Uterus (tissue), 2 donors: ENCODE results near the gene RNF114.

Experiments
- POLR2A ChIP-seq, 2 donors: fragments of 450-650 bp; IDR thresholded peaks; one replicate each; pipeline ENCODE4 v1.6.1; 2016; ENCODE audit warnings: antibody characterized with exemption in 2 of 2, mild to moderate bottlenecking in 1 of 2, moderate library complexity in 1 of 2
- TF ChIP-seq, protein P1 (sequence below), 4 experiments: fragments of 200-600 bp in 2 of 4; fragments of 450-650 bp in 2 of 4; sonication (generic) in 2 of 4; IDR thresholded peaks; one replicate each; pipeline ENCODE4 v1.5.1; 2016 to 2019; ENCODE audit warnings: antibody characterized with exemption in 4 of 4, mild to moderate bottlenecking in 2 of 4, moderate library complexity in 1 of 4

DNA sequence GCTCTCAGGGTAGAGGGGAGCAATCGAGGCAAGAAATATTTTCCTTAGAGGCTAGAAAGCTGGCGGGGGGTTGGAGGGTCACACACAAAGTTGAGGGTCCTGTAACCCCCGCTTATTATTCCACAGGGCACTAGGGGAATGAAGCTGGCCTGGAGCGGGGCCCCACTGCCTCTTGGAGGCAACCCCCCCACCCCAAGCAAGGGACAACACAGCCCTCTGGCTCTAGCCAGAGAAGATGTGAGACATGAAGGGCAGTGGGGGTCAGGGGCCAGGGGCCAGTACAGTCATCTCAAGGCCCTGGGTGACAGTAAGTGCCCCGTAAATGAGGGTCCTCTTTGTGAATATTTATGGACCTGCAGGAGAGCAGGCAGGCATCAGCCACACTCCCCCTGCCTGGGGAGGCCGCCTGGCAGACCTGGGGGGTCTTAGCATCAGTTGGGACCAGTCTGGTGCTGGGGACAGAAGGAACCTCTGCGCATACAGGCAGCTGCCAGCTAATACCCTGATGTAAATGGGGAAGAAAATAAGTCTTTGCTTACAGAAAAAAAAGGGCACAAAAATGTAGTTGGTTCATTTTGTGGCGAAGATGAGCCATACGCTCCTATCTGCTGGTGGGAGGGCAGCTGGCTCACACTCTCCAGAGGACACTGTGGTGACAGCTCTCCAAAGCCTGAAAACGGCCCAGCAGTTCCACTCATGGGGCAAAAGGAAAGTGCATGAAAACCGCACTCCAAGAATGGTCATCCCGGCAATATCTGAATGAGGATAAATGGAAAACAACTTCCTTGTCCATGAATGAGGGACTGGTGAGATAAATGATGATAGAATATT is 42.7 kb upstream of the RNF114 start:
- TF ChIP-seq, protein P1, sequence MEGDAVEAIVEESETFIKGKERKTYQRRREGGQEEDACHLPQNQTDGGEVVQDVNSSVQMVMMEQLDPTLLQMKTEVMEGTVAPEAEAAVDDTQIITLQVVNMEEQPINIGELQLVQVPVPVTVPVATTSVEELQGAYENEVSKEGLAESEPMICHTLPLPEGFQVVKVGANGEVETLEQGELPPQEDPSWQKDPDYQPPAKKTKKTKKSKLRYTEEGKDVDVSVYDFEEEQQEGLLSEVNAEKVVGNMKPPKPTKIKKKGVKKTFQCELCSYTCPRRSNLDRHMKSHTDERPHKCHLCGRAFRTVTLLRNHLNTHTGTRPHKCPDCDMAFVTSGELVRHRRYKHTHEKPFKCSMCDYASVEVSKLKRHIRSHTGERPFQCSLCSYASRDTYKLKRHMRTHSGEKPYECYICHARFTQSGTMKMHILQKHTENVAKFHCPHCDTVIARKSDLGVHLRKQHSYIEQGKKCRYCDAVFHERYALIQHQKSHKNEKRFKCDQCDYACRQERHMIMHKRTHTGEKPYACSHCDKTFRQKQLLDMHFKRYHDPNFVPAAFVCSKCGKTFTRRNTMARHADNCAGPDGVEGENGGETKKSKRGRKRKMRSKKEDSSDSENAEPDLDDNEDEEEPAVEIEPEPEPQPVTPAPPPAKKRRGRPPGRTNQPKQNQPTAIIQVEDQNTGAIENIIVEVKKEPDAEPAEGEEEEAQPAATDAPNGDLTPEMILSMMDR (IDR thresholded peaks at IDR 0.05) = no peak
- TF ChIP-seq POLR2A (IDR thresholded peaks at IDR 0.05) = no peak
